Suppressor macrophage (primary cell): ENCODE results near the gene CEP57.
A peak's percentile ranks its signal among the peaks of the same experiment; 100 is the strongest.
"Not testable (repeated sequence)": the region's sequence is repeated elsewhere in the genome, so short reads cannot be mapped to it uniquely, and the experiment has no call there.

Source experiments
- DNase-seq, 4 experiments: peaks; one replicate each; pipeline ENCODE4 v3.0.0-alpha.2; 2020 to 2022

CEP57 gene

GRCh38 chr11:95863486-95864140, 73.3 kb downstream of the CEP57 start:
- no peak for DNase-seq

GRCh38 chr11:95867105-95867504, 76.8 kb downstream of the CEP57 start:
- DNase-seq, result peak; percentile 6 to 44 (median 28)

GRCh38 chr11:95870877-95871276, 80.6 kb downstream of the CEP57 start:
- not testable (repeated sequence) for DNase-seq

- DNase-seq, result no peak
Observed at GRCh38 chr11:95877291-95877690, 87.0 kb downstream of the CEP57 start.
